ENCODE results near the gene KRTAP10-9.

The KRTAP10-9 gene

GRCh38 chr21:44670642-44671432, 43.9 kb downstream of the KRTAP10-9 start:
- no peak for DNase-seq

GRCh38 chr21:44671911-44672310, 45.0 kb downstream of the KRTAP10-9 start:
- no peak for DNase-seq

- no peak for DNase-seq
Measured at GRCh38 chr21:44677881-44678280, 51.0 kb downstream of the KRTAP10-9 start.
